Inflammatory macrophage treated with lipopolysaccharide for 1 hour (primary cell): ENCODE data around the gene SELENON.

Experiments used
- DNase-seq, 2 donors: peaks; one replicate each; pipeline ENCODE4 v3.0.0-alpha.2; 2020 to 2022

Gene SELENON

GRCh38 chr1:25810341-25811299, 10.6 kb downstream of the SELENON start:
- peak in 1 of 2 donors; percentile 85 for DNase-seq

- DNase-seq, result no peak
These were observed 11.5 kb downstream of the SELENON start for GRCh38 chr1:25811384-25812082.

GRCh38 chr1:25813071-25813733, 13.2 kb downstream of the SELENON start:
- no peak for DNase-seq

- no peak for DNase-seq
These were observed 13.9 kb downstream of the SELENON start for GRCh38 chr1:25813734-25814471.

- no peak for DNase-seq
These were observed 14.6 kb downstream of the SELENON start for GRCh38 chr1:25814549-25815087.

GRCh38 chr1:25815208-25816111, 15.5 kb downstream of the SELENON start:
- no peak for DNase-seq

- DNase-seq, result no peak
These were observed 16.2 kb downstream of the SELENON start for GRCh38 chr1:25816112-25816718.

GRCh38 chr1:25817840-25818501, 18.0 kb downstream of the SELENON start:
- DNase-seq, result no peak

- no peak for DNase-seq
These were observed 18.6 kb downstream of the SELENON start for GRCh38 chr1:25818569-25818968.

GRCh38 chr1:25819491-25820246, 19.7 kb downstream of the SELENON start, which contains the start of gene MTFR1L:
MTFR1L (plus strand) TSS chr1:25819954; CDS start chr1:25823105, 3,151 bp downstream.
- peak; percentile 52 to 66 for DNase-seq

- DNase-seq, result peak; percentile 49 to 61
These were observed 20.5 kb downstream of the SELENON start for GRCh38 chr1:25820247-25821111.

GRCh38 chr1:25821112-25821476, 21.1 kb downstream of the SELENON start:
- no peak for DNase-seq

GRCh38 chr1:25821630-25822091, 21.7 kb downstream of the SELENON start:
- DNase-seq, result no peak

GRCh38 chr1:25825605-25826004, 25.6 kb downstream of the SELENON start:
- DNase-seq, result no peak

GRCh38 chr1:25826571-25826970, 26.6 kb downstream of the SELENON start:
- DNase-seq, result no peak

- DNase-seq, result no peak
These were observed 28.5 kb downstream of the SELENON start for GRCh38 chr1:25828491-25828890.

- DNase-seq, result no peak
These were observed 29.1 kb downstream of the SELENON start for GRCh38 chr1:25829046-25829445.

GRCh38 chr1:25831569-25832196, 31.7 kb downstream of the SELENON start:
- DNase-seq, result no peak
